Uterus (tissue), 2 donors: ENCODE measurements around the gene RUFY2.

Source experiments
- POLR2A ChIP-seq, 2 donors: fragments of 450-650 bp; IDR thresholded peaks; one replicate each; pipeline ENCODE4 v1.6.1; 2016; ENCODE audit warnings: antibody characterized with exemption in 2 of 2, mild to moderate bottlenecking in 1 of 2, moderate library complexity in 1 of 2
- TF ChIP-seq, protein P1 (sequence below), 4 experiments: fragments of 200-600 bp in 2 of 4; fragments of 450-650 bp in 2 of 4; sonication (generic) in 2 of 4; IDR thresholded peaks; one replicate each; pipeline ENCODE4 v1.5.1; 2016 to 2019; ENCODE audit warnings: antibody characterized with exemption in 4 of 4, mild to moderate bottlenecking in 2 of 4, moderate library complexity in 1 of 4

GRCh38 chr10:68333058-68333395, 74.0 kb downstream of the RUFY2 start:
- TF ChIP-seq, protein P1, sequence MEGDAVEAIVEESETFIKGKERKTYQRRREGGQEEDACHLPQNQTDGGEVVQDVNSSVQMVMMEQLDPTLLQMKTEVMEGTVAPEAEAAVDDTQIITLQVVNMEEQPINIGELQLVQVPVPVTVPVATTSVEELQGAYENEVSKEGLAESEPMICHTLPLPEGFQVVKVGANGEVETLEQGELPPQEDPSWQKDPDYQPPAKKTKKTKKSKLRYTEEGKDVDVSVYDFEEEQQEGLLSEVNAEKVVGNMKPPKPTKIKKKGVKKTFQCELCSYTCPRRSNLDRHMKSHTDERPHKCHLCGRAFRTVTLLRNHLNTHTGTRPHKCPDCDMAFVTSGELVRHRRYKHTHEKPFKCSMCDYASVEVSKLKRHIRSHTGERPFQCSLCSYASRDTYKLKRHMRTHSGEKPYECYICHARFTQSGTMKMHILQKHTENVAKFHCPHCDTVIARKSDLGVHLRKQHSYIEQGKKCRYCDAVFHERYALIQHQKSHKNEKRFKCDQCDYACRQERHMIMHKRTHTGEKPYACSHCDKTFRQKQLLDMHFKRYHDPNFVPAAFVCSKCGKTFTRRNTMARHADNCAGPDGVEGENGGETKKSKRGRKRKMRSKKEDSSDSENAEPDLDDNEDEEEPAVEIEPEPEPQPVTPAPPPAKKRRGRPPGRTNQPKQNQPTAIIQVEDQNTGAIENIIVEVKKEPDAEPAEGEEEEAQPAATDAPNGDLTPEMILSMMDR (IDR thresholded peaks at IDR 0.05), result no peak
- no peak for TF ChIP-seq POLR2A (IDR thresholded peaks at IDR 0.05)
